K562 (cell line): ENCODE data around the gene DLX2. TPM values are rescaled to one million over a fixed set of nuclear protein-coding genes. Genes with fewer than 3 reads are reported as not detected.

ENCODE experiments used
- ATAC-seq: fragments of 200-7000 bp; cut with Tn5 transposase; 3 replicates; pipeline ENCODE4 v1.9.1; 2020; ENCODE audit warnings: moderate library complexity
- BruUV-seq: library from RNA; stranded (reverse); fragments of 400-500 nt; replicated peaks from 2 replicates; lab custom pipeline; 2021; lab: Mats Ljungman, UMichigan
- CTCF ChIA-PET: fragments of 300-600 bp; formaldehyde crosslinking; extraction: SDS; loops from one replicate; lab custom pipeline; 2021; ENCODE audit warnings: low intra/inter-chr PET ratio; lab: Yijun Ruan, JAX
- POLR2A ChIA-PET: fragments of 300-600, 350-650 bp; sonication (Branson Sonifier 250); formaldehyde crosslinking; extraction: SDS; loops from one replicate; lab custom pipeline; 2021; ENCODE audit warnings: antibody characterized with exemption, inconsistent platforms; lab: Yijun Ruan, JAX
- DNase-seq, 4 experiments: peaks; one replicate each; pipeline versions ENCODE4 v3.0.0 to v3.0.0-alpha.2; 2011 to 2018; ENCODE audit warnings: low spot score in 3 of 4, mixed read lengths in 3 of 4; ENCODE audit errors: extremely low read depth in 1 of 4
- FAIRE-seq: peaks from 2 replicates; lab custom pipeline; 2011; peaks lifted over from hg19 to GRCh38; lab: Jason Lieb, UNC
- H2AFZ ChIP-seq: 2 replicates; pipeline ENCODE4 v1.6.0; 2011; ENCODE audit warnings: low read depth, low read length, control low read depth, inconsistent platforms
- H3K27ac ChIP-seq: fragments of 200-600 bp; 3 replicates; pipeline ENCODE4 v1.8.0; 2011; ENCODE audit warnings: low read depth, mild to moderate bottlenecking, control low read depth, inconsistent platforms, low read length, moderate library complexity, mixed read lengths; ENCODE audit errors: extremely low read depth
- H3K27me3 ChIP-seq, 2 experiments: fragments of 300-600 bp in 1 of 2; 2 replicates in 1 of 2; 3 replicates in 1 of 2; pipeline versions ENCODE4 v1.6.0 to v1.8.0; 2011; ENCODE audit warnings: inconsistent platforms in 2 of 2, low read length in 2 of 2, mild to moderate bottlenecking in 1 of 2, mixed read lengths in 1 of 2, moderate library complexity in 1 of 2; ENCODE audit not compliant: control insufficient read depth in 2 of 2, insufficient read depth in 2 of 2
- H3K36me3 ChIP-seq: fragments of 300-600 bp; 3 replicates; pipeline ENCODE4 v1.8.0; 2011; ENCODE audit warnings: mild to moderate bottlenecking, low read length, inconsistent platforms; ENCODE audit not compliant: control insufficient read depth, insufficient read depth
- H3K4me1 ChIP-seq, 2 experiments: fragments of 200-600 bp in 1 of 2; replicated peaks in 1 of 2; 2 replicates in 1 of 2; 3 replicates in 1 of 2; pipeline versions ENCODE4 v1.5.1 to v1.8.0; 2011; ENCODE audit warnings: inconsistent platforms in 2 of 2, low read length in 2 of 2, mild to moderate bottlenecking in 1 of 2, mixed read lengths in 1 of 2, moderate library complexity in 1 of 2; ENCODE audit not compliant: control insufficient read depth in 2 of 2, insufficient read depth in 2 of 2
- H3K4me2 ChIP-seq: 2 replicates; pipeline ENCODE4 v1.6.1; 2011; ENCODE audit warnings: low read length, control low read depth, inconsistent platforms, mixed read lengths; ENCODE audit not compliant: insufficient read depth
- H3K4me3 ChIP-seq: fragments of 200-600 bp; sonication (generic), shearing (Covaris generic); 2 replicates; pipeline ENCODE4 v1.5.1; 2016; ENCODE audit warnings: control low read depth, inconsistent platforms
- H3K79me2 ChIP-seq: fragments of 200-600 bp; 3 replicates; pipeline ENCODE4 v1.8.0; 2011; ENCODE audit warnings: low read length, inconsistent platforms; ENCODE audit not compliant: control insufficient read depth, insufficient read depth
- H3K9ac ChIP-seq, 2 experiments: 2 replicates each; pipeline versions ENCODE4 v1.6.0 to v1.6.1; 2011; ENCODE audit warnings: low read depth in 2 of 2, low read length in 2 of 2, control low read depth in 1 of 2, inconsistent platforms in 1 of 2, mild to moderate bottlenecking in 1 of 2, mixed read lengths in 1 of 2; ENCODE audit not compliant: insufficient read depth in 1 of 2
- H3K9me1 ChIP-seq: one replicate; pipeline ENCODE4 v1.6.0; 2011; ENCODE audit warnings: inconsistent platforms, mild to moderate bottlenecking, low read length, moderate library complexity; ENCODE audit not compliant: control insufficient read depth, insufficient read depth
- H3K9me3 ChIP-seq: replicated peaks from 2 replicates; pipeline ENCODE4 v1.5.1; 2011; ENCODE audit warnings: low read depth, low read length, inconsistent platforms; ENCODE audit not compliant: control insufficient read depth, insufficient read depth
- H4K20me1 ChIP-seq: replicated peaks from 2 replicates; pipeline ENCODE4 v1.6.1; 2011; ENCODE audit warnings: low read length, inconsistent platforms, mixed read lengths; ENCODE audit not compliant: control insufficient read depth, insufficient read depth
- E2F6 ChIP-seq, 2 experiments: IDR thresholded peaks; 2 replicates each; pipeline ENCODE4 v1.6.1; 2011; ENCODE audit warnings: borderline replicate concordance in 1 of 2, control low read depth in 1 of 2, low read depth in 1 of 2, low read length in 1 of 2, mild to moderate bottlenecking in 1 of 2, mixed read lengths in 1 of 2, moderate library complexity in 1 of 2; ENCODE audit not compliant: insufficient read depth in 1 of 2, insufficient read length in 1 of 2, poor library complexity in 1 of 2, severe bottlenecking in 1 of 2; ENCODE audit errors: extremely low read depth in 1 of 2
- MBD1 ChIP-seq: fragments of 250-450 bp; sonication (Bioruptor Pico); IDR thresholded peaks from 2 replicates; pipeline ENCODE4 v1.8.0; 2022; ENCODE audit warnings: inconsistent platforms
- PURB ChIP-seq: sonication (generic); formaldehyde crosslinking; IDR thresholded peaks from 2 replicates; pipeline ENCODE4 v1.9.0; 2021; ENCODE audit warnings: low read depth, mild to moderate bottlenecking, missing genetic modification reagents
- SLC30A9 ChIP-seq: fragments of 250-450 bp; sonication (Bioruptor Pico); IDR thresholded peaks from 2 replicates; pipeline ENCODE4 v1.8.0; 2022; ENCODE audit warnings: mild to moderate bottlenecking, moderate library complexity
- STAT5A ChIP-seq: IDR thresholded peaks from 2 replicates; pipeline ENCODE4 v1.6.1; 2012; ENCODE audit warnings: low read length, inconsistent platforms, borderline replicate concordance
- TCF7L2 ChIP-seq: fragments of 150-350 bp; IDR thresholded peaks from 2 replicates; pipeline ENCODE4 v1.6.1; 2016; ENCODE audit warnings: low read depth, mild to moderate bottlenecking, low read length, moderate library complexity
- ZBTB7A ChIP-seq: IDR thresholded peaks from 2 replicates; pipeline ENCODE4 v1.6.1; 2011; ENCODE audit warnings: low read depth, mild to moderate bottlenecking, low read length, moderate library complexity, borderline replicate concordance; ENCODE audit not compliant: control insufficient read depth
- ZNF165 ChIP-seq: fragments of 250-450 bp; sonication (Bioruptor Pico); IDR thresholded peaks from 2 replicates; pipeline ENCODE4 v1.4.0; 2020; ENCODE audit warnings: borderline replicate concordance
- ZNF175 ChIP-seq: fragments of 200-800 bp; sonication (Bioruptor generic); IDR thresholded peaks from 2 replicates; pipeline ENCODE4 v1.6.1; 2016; ENCODE audit warnings: low read depth, mild to moderate bottlenecking, missing genetic modification characterization, missing compliant biosample characterization
- ZNF707 ChIP-seq: fragments of 250-450 bp; sonication (Bioruptor Pico); conservative IDR thresholded peaks from 2 replicates; pipeline ENCODE4 v1.8.0; 2022; ENCODE audit warnings: inconsistent platforms, mild to moderate bottlenecking, moderate library complexity
- ZSCAN32 ChIP-seq: fragments of 450-650 bp; formaldehyde crosslinking; IDR thresholded peaks from 2 replicates; pipeline ENCODE4 v1.4.0; 2020; ENCODE audit warnings: mild to moderate bottlenecking, moderate library complexity
- WGBS: fragments of 100-300 bp; shearing (Covaris generic); methylation state at CpG from one replicate; pipeline ENCODE4 v1.1.6; 2016; ENCODE audit warnings: low coverage, mixed read lengths; ENCODE audit not compliant: insufficient coverage; ENCODE audit errors: missing lambda C conversion rate; 5-methylcytosine and 5-hydroxymethylcytosine counted together
- in situ Hi-C: fragments of 300-500 bp; cut with MboI; formaldehyde crosslinking; loops from 4 replicates; pipeline ENCODE4 v1.15.0; 2018; ENCODE audit warnings: inconsistent platforms, mixed read lengths
- intact Hi-C: fragments of 100-400 bp; cut with micrococcal nuclease; formaldehyde crosslinking; loops from 2 replicates; pipeline ENCODE4 v1.14.2; 2022
- polyA plus RNA-seq, 8 experiments: library from polyadenylated mRNA; depleted of rRNA in 4 of 8; stranded (reverse) in 5 of 8; unstranded in 3 of 8; fragments of >200 nt; fragmentation: Nextera tagmentation in 2 of 8; fragmentation: Illumina TruSeq in 1 of 8; extraction: Ambion mirVana in 2 of 8; extraction: Trizol in 1 of 8; gene quantifications; 2 replicates each; pipeline versions ENCODE4 v1.2.1 to v1.2.3, GENCODE V29; 2011 to 2014; ENCODE audit warnings: inconsistent platforms in 1 of 8, missing spikeins in 1 of 8
- total RNA-seq, 7 experiments: library from RNA; depleted of rRNA in 6 of 7; stranded (reverse); fragments of >200 nt in 6 of 7; fragmentation: Illumina TruSeq in 2 of 7; extraction: Trizol in 2 of 7; gene quantifications; 2 replicates each; pipeline versions ENCODE4 v1.2.1 to v1.2.3, GENCODE V29; 2011 to 2021; ENCODE audit warnings: low replicate concordance in 1 of 7
- TF ChIP-seq, protein P1 (sequence below): fragments of 250-450 bp; sonication (Bioruptor Pico); IDR thresholded peaks from 2 replicates; pipeline ENCODE4 v1.5.1; 2021; ENCODE audit warnings: mild to moderate bottlenecking
- TF ChIP-seq, protein P2 (sequence below): IDR thresholded peaks from 2 replicates; pipeline ENCODE4 v1.6.1; 2014; ENCODE audit warnings: antibody characterized with exemption

Gene DLX2
- total and polyA plus RNA-seq, 9 of the 15 experiments (the other 6 are each of a cell fraction or from before 2014, with no cell fraction given), result 0.14 to 4.3 (median 0.86) TPM

- Histone ChIP-seq H3K4me2 (no peak overlapping the region), H2AFZ (no peak overlapping the region), H3K27me3 (no peaks in the 10 kb centered on the region), H3K79me2 (no peaks in the 10 kb centered on the region), H3K27ac (no peak overlapping the region), H3K9me3 (no peaks in the 10 kb centered on the region), H3K4me3 (no peak overlapping the region), H3K36me3 (peaks cover 16% of the 10 kb centered on the region; the same call in 1 of the 3 replicates), H3K9me1 (no peaks in the 10 kb centered on the region), H3K4me1 (peaks cover 4 to 12% of the 10 kb centered on the region in 2 experiments; a peak in 2 of 5 replicates), H4K20me1 (no peaks in the 10 kb centered on the region), H3K9ac (no peak overlapping the region)
- 56% methylated on average over 11 of the region's 11 CpGs for WGBS
- BruUV-seq, result no TSS peak
- ChIA-PET POLR2A (interaction anchor here (0.6 to 1.7 kb wide), 4 partner anchors 8 to 100 kb away, joined by 3 to 6 read pairs (median 4); partner anchors contain the start of gene DLX2), CTCF (no interaction called here)
- no peak for DNase-seq
- no peak for FAIRE-seq
- intact Hi-C loops (no loop called here), in situ Hi-C loops (no loop called here)
- ATAC-seq, result no peak
- no peak for TF ChIP-seq STAT5A
- no peak for TF ChIP-seq ZNF175
- no peak for TF ChIP-seq ZNF165 (CRISPR knock-in tag)
- no peak for TF ChIP-seq ZSCAN32 (CRISPR knock-in tag)
- TF ChIP-seq PURB (CRISPR knock-in tag), result no peak
- TF ChIP-seq SLC30A9 (CRISPR knock-in tag), result no peak
- no peak for TF ChIP-seq ZNF707 (CRISPR knock-in tag)
- TF ChIP-seq E2F6 (IDR thresholded peaks at IDR 0.05; ENCODE audit: borderline replicate concordance in 1 of 2, extremely low read depth in 1 of 2, insufficient read depth in 1 of 2, insufficient read length in 1 of 2, low read depth in 1 of 2, low read length in 1 of 2, poor library complexity in 1 of 2, severe bottlenecking in 1 of 2), result no peak
- TF ChIP-seq, protein P1, sequence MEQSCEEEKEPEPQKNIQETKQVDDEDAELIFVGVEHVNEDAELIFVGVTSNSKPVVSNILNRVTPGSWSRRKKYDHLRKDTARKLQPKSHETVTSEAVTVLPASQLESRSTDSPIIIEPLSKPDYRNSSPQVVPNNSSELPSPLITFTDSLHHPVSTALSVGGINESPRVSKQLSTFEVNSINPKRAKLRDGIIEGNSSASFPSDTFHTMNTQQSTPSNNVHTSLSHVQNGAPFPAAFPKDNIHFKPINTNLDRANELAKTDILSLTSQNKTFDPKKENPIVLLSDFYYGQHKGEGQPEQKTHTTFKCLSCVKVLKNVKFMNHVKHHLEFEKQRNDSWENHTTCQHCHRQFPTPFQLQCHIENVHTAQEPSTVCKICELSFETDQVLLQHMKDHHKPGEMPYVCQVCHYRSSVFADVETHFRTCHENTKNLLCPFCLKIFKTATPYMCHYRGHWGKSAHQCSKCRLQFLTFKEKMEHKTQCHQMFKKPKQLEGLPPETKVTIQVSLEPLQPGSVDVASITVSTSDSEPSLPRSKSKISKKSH (CRISPR knock-in tag), result no peak
- no peak for TF ChIP-seq ZBTB7A
- TF ChIP-seq, protein P2, sequence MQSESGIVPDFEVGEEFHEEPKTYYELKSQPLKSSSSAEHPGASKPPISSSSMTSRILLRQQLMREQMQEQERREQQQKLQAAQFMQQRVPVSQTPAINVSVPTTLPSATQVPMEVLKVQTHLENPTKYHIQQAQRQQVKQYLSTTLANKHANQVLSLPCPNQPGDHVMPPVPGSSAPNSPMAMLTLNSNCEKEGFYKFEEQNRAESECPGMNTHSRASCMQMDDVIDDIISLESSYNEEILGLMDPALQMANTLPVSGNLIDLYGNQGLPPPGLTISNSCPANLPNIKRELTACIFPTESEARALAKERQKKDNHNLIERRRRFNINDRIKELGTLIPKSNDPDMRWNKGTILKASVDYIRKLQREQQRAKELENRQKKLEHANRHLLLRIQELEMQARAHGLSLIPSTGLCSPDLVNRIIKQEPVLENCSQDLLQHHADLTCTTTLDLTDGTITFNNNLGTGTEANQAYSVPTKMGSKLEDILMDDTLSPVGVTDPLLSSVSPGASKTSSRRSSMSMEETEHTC, result no peak
- no peak for TF ChIP-seq TCF7L2
- TF ChIP-seq MBD1 (CRISPR knock-in tag), result no peak
Observed at GRCh38 chr2:172091761-172092566, 10.7 kb downstream of the DLX2 start.
